Caco-2 (cell line): ENCODE measurements around the gene GRM2. TPM values are rescaled to one million over a fixed set of nuclear protein-coding genes. Genes with fewer than 3 reads are reported as not detected.

Source experiments
- BruUV-seq: library from RNA; stranded (reverse); fragments of 400-500 nt; replicated peaks from 2 replicates; lab custom pipeline; 2021; lab: Mats Ljungman, UMichigan
- CTCF ChIA-PET: fragments of 300-600 bp; sonication (Branson Sonifier 250); formaldehyde crosslinking; loops from one replicate; lab custom pipeline; 2022; ENCODE audit warnings: antibody characterized with exemption; lab: Charles Lee
- POLR2A ChIA-PET: fragments of 300-600 bp; sonication (Branson Sonifier 250); formaldehyde crosslinking; loops from one replicate; lab custom pipeline; 2022; ENCODE audit warnings: antibody characterized with exemption; lab: Charles Lee
- DNase-seq, 2 experiments: peaks; one replicate each; pipeline versions ENCODE4 v3.0.0 to v3.0.0-alpha.2; 2020 to 2022
- H3K27me3 ChIP-seq: replicated peaks from 2 replicates; pipeline ENCODE4 v1.6.0; 2011; ENCODE audit warnings: low read length; ENCODE audit not compliant: control insufficient read depth, insufficient read depth
- H3K36me3 ChIP-seq: 2 replicates; pipeline ENCODE4 v1.5.1; 2011; ENCODE audit warnings: low read length; ENCODE audit not compliant: control insufficient read depth, insufficient read depth
- H3K4me1 ChIP-seq: fragments of 250-450 bp; sonication (Bioruptor Pico); 2 replicates; pipeline ENCODE4 v1.5.1; 2020; ENCODE audit warnings: mild to moderate bottlenecking
- H3K4me3 ChIP-seq: 2 replicates; pipeline ENCODE4 v1.5.1; 2011; ENCODE audit warnings: low read depth, mild to moderate bottlenecking, control low read depth, low read length
- H3K9me3 ChIP-seq: fragments of 250-450 bp; sonication (Bioruptor Pico); 2 replicates; pipeline ENCODE4 v1.5.1; 2020; ENCODE audit warnings: mild to moderate bottlenecking, moderate library complexity
- H3K27ac Mint-ChIP-seq: one replicate; pipeline ENCODE4 v1.8.0; 2022; ENCODE audit warnings: mixed read lengths; ENCODE audit not compliant: unreplicated experiment
- H3K27me3 Mint-ChIP-seq: one replicate; pipeline ENCODE4 v1.8.0; 2022; ENCODE audit warnings: mixed read lengths; ENCODE audit not compliant: insufficient read depth, unreplicated experiment
- H3K36me3 Mint-ChIP-seq: one replicate; pipeline ENCODE4 v1.8.0; 2022; ENCODE audit warnings: mild to moderate bottlenecking, mixed read lengths; ENCODE audit not compliant: insufficient read depth, unreplicated experiment
- H3K4me1 Mint-ChIP-seq: one replicate; pipeline ENCODE4 v1.8.0; 2022; ENCODE audit warnings: low read depth, mixed read lengths; ENCODE audit not compliant: unreplicated experiment
- H3K4me3 Mint-ChIP-seq: one replicate; pipeline ENCODE4 v1.8.0; 2022; ENCODE audit warnings: mild to moderate bottlenecking, moderate library complexity, mixed read lengths; ENCODE audit not compliant: unreplicated experiment
- H3K9me3 Mint-ChIP-seq: one replicate; pipeline ENCODE4 v1.8.0; 2022; ENCODE audit warnings: mixed read lengths; ENCODE audit not compliant: unreplicated experiment
- intact Hi-C: fragments of 100-400 bp; cut with micrococcal nuclease; formaldehyde crosslinking; loops from one replicate; pipeline ENCODE4 v1.10.0; 2022; ENCODE audit not compliant: unreplicated experiment
- total RNA-seq: library from RNA; stranded (reverse); gene quantifications from 2 replicates; pipeline ENCODE4 v1.2.3, GENCODE V29; 2022
- TF ChIP-seq, protein P1 (sequence below), 2 experiments: fragments of 200-600 bp in 1 of 2; IDR thresholded peaks; 1 replicate in 1 of 2; 2 replicates in 1 of 2; pipeline versions ENCODE4 v1.5.1 to v1.8.0; 2011 to 2022; ENCODE audit warnings: antibody characterized with exemption in 1 of 2, control low read depth in 1 of 2, inconsistent platforms in 1 of 2, low read depth in 1 of 2, low read length in 1 of 2, mild to moderate bottlenecking in 1 of 2, moderate library complexity in 1 of 2; ENCODE audit not compliant: insufficient read depth in 1 of 2, severe bottlenecking in 1 of 2, unreplicated experiment in 1 of 2

GRM2 gene
- total RNA-seq, 1 experiment from 2014 or later = 0.14 TPM

DNA sequence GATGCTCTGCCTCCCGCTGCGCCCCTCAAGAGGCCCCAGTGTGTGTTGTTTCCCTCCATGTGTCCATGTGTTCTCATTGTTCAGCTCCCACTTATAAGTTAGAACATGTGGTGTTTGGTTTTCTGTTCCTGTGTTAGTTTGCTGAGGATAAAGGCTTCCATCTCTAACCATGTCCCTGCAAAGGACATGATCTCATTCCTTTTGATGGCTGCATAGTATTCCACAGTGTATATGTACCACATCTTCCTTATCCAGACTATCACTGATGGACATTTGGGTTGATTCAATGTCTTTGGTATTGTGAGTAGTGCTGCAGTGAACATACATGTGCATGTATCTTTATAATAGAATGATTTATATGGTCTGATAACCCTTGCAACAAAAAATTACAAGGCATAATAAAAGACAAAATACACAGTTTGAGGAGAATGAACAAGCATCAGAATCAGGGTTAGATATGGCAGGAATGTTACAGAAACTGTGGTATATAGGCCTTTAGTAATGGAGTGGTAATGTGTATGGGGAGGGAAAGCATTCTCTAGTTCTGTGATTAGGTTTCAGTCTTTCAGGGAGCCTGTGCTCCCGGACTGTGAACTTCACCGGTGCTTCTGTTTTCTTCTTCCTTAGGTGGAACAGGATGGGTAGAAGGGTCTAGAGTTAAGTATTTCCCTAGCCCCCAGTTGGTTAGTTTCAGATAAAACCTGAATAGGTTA, 27.1 kb downstream of the GRM2 start:
- DNase-seq = no peak
- BruUV-seq = no TSS peak
- Mint-ChIP-seq H3K36me3 (no peaks in the 10 kb centered on the region), H3K9me3 (no peaks in the 10 kb centered on the region), H3K4me1 (no peaks in the 10 kb centered on the region), H3K27ac (no peak overlapping the region), H3K4me3 (no peak overlapping the region), H3K27me3 (peaks cover 22% of the 10 kb centered on the region)
- ChIA-PET CTCF (no interaction called here), POLR2A (interaction anchor here (0.6 kb wide), 1 partner anchor 8 kb away, joined by 3 read pairs; no protein-coding TSS in a partner anchor)
- H3K9me3 ChIP-seq = no peaks in the 10 kb centered on the region
- TF ChIP-seq, protein P1, sequence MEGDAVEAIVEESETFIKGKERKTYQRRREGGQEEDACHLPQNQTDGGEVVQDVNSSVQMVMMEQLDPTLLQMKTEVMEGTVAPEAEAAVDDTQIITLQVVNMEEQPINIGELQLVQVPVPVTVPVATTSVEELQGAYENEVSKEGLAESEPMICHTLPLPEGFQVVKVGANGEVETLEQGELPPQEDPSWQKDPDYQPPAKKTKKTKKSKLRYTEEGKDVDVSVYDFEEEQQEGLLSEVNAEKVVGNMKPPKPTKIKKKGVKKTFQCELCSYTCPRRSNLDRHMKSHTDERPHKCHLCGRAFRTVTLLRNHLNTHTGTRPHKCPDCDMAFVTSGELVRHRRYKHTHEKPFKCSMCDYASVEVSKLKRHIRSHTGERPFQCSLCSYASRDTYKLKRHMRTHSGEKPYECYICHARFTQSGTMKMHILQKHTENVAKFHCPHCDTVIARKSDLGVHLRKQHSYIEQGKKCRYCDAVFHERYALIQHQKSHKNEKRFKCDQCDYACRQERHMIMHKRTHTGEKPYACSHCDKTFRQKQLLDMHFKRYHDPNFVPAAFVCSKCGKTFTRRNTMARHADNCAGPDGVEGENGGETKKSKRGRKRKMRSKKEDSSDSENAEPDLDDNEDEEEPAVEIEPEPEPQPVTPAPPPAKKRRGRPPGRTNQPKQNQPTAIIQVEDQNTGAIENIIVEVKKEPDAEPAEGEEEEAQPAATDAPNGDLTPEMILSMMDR (IDR thresholded peaks at IDR 0.05; ENCODE audit: insufficient read depth in 1 of 2, low read depth in 1 of 2, low read length in 1 of 2, severe bottlenecking in 1 of 2, unreplicated experiment in 1 of 2) = no peak
- H3K27me3 ChIP-seq = no peaks in the 10 kb centered on the region
- H3K4me3 ChIP-seq = no peak overlapping the region
- H3K36me3 ChIP-seq = no peaks in the 10 kb centered on the region
- intact Hi-C loops = no loop called here
- H3K4me1 ChIP-seq = no peaks in the 10 kb centered on the region

DNA sequence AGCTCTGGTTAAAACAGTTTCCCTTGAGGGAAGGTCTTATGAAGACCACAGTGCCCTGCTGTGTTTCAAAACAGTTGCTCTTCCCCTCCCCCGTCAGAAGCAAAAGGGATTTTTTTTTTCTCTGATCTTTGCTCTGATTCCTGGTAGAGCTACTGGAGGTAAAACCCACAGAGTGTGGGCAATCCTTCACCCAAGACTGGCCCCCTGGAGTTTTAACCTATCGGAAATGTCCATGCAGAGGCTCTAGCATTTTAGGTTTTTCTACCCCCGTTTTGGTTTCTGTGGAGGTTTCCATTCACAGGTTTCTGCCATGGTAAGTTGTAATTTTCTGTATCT, 27.7 kb downstream of the GRM2 start:
- Mint-ChIP-seq H3K4me1 (no peaks in the 10 kb centered on the region), H3K27ac (no peak overlapping the region), H3K36me3 (no peaks in the 10 kb centered on the region), H3K4me3 (no peak overlapping the region), H3K27me3 (peaks cover 21% of the 10 kb centered on the region), H3K9me3 (no peaks in the 10 kb centered on the region)
- intact Hi-C loops = no loop called here
- TF ChIP-seq, protein P1 (IDR thresholded peaks at IDR 0.05; ENCODE audit: insufficient read depth in 1 of 2, low read depth in 1 of 2, low read length in 1 of 2, severe bottlenecking in 1 of 2, unreplicated experiment in 1 of 2) = no peak
- POLR2A ChIA-PET = interaction anchor here (0.5 to 0.6 kb wide), 2 partner anchors 8 to 349 kb away, joined by 3 to 4 read pairs; partner anchors contain the start of gene MANF
- H3K4me3 ChIP-seq = no peak overlapping the region
- H3K4me1 ChIP-seq = no peaks in the 10 kb centered on the region
- H3K9me3 ChIP-seq = no peaks in the 10 kb centered on the region
- no peak for DNase-seq
- no peaks in the 10 kb centered on the region for H3K27me3 ChIP-seq
- CTCF ChIA-PET = no interaction called here
- H3K36me3 ChIP-seq = no peaks in the 10 kb centered on the region
- no TSS peak for BruUV-seq

DNA sequence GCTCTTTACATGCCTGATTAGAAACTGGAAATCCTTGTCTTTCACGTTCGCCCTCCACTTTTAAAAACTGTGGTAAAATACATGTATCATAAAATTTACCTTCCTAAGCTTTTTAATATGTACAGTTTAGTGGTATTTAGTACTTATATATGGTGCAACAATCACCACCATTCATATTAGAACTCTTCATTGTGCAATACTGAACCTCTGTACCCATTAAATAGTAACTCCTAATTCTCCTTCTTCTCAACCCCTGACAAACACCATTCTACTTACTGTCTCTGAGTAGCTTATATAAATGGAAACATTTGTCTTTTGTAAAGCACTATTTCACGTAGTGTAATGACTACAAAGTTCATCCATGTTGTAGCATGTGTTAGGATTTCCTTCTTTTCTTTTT, 28.2 kb downstream of the GRM2 start:
- no TSS peak for BruUV-seq
- Mint-ChIP-seq H3K4me3 (no peak overlapping the region), H3K9me3 (no peaks in the 10 kb centered on the region), H3K4me1 (no peaks in the 10 kb centered on the region), H3K27ac (no peak overlapping the region), H3K27me3 (peaks cover 22% of the 10 kb centered on the region), H3K36me3 (no peaks in the 10 kb centered on the region)
- TF ChIP-seq, protein P1 (IDR thresholded peaks at IDR 0.05; ENCODE audit: insufficient read depth in 1 of 2, low read depth in 1 of 2, low read length in 1 of 2, severe bottlenecking in 1 of 2, unreplicated experiment in 1 of 2) = no peak
- intact Hi-C loops = no loop called here
- H3K36me3 ChIP-seq = no peaks in the 10 kb centered on the region
- no peaks in the 10 kb centered on the region for H3K27me3 ChIP-seq
- H3K4me3 ChIP-seq = no peak overlapping the region
- ChIA-PET CTCF (interaction anchor here (0.7 kb wide), 1 partner anchor 10 kb away, joined by 7 read pairs; no protein-coding TSS in a partner anchor), POLR2A (interaction anchor here (0.5 kb wide), 1 partner anchor 350 kb away, joined by 4 read pairs; the partner anchor contains the start of gene MANF)
- H3K9me3 ChIP-seq = no peaks in the 10 kb centered on the region
- H3K4me1 ChIP-seq = no peaks in the 10 kb centered on the region
- no peak for DNase-seq
